HCT116 (cell line): ENCODE data around the gene DPH1. TPM values are rescaled to one million over a fixed set of nuclear protein-coding genes. Genes with fewer than 3 reads are reported as not detected.

Experiments
- ATAC-seq: fragments of 200-7000 bp; cut with Tn5 transposase; 2 replicates; pipeline ENCODE4 v1.9.1; 2020; ENCODE audit warnings: mild to moderate bottlenecking, moderate library complexity
- BruUV-seq: library from RNA; stranded (reverse); fragments of 400-500 nt; replicated peaks from 2 replicates; lab custom pipeline; 2021; lab: Mats Ljungman, UMichigan
- CTCF ChIA-PET: fragments of 300-600 bp; sonication (Branson Sonifier 250); formaldehyde crosslinking; loops from one replicate; lab custom pipeline; 2021; ENCODE audit warnings: antibody characterized with exemption; lab: Charles Lee
- POLR2A ChIA-PET: fragments of 300-600, 350-600 bp; sonication (Branson Sonifier 250); formaldehyde crosslinking; loops from one replicate; lab custom pipeline; 2021; ENCODE audit warnings: antibody characterized with exemption; lab: Charles Lee
- RAD21 ChIA-PET, 2 experiments: fragments of 300-600 bp; sonication (Branson Sonifier 250); formaldehyde crosslinking; loops; one replicate each; lab custom pipeline; 2023; ENCODE audit warnings: low total read pairs in 2 of 2; ENCODE audit not compliant: uncharacterized antibody in 2 of 2, unreplicated experiment in 2 of 2, low non-redundant PET in 1 of 2; lab: Charles Lee
- DNase-seq: peaks from one replicate; pipeline ENCODE4 v3.0.0-alpha.2; 2010; ENCODE audit warnings: low read depth, low spot score
- H2AFZ ChIP-seq: fragments of 200-600 bp; shearing (Covaris generic), sonication (generic); 2 replicates; pipeline ENCODE4 v1.6.1; 2017; ENCODE audit warnings: low read depth, mixed run types, mixed read lengths, antibody characterized with exemption, low read length; ENCODE audit not compliant: poor library complexity, severe bottlenecking
- H3K27ac ChIP-seq: 2 replicates; pipeline ENCODE4 v1.5.1; 2012; ENCODE audit warnings: low read depth, low read length
- H3K27me3 ChIP-seq: fragments of 200-600 bp; sonication (generic); 2 replicates; pipeline ENCODE4 v1.6.1; 2016; ENCODE audit warnings: mixed run types, low read length, mixed read lengths; ENCODE audit not compliant: insufficient read depth
- H3K36me3 ChIP-seq, 2 experiments: fragments of 200-500 bp in 1 of 2; fragments of 200-600 bp in 1 of 2; sonication (Bioruptor generic) in 1 of 2; sonication (generic) in 1 of 2; 2 replicates each; pipeline versions ENCODE4 v1.5.1 to v1.6.1; 2014 to 2016; ENCODE audit warnings: low read length in 2 of 2, inconsistent platforms in 1 of 2, mixed read lengths in 1 of 2, mixed run types in 1 of 2; ENCODE audit not compliant: insufficient read depth in 2 of 2, control insufficient read depth in 1 of 2
- H3K4me1 ChIP-seq, 2 experiments: fragments of 200-600 bp in 1 of 2; sonication (generic) in 1 of 2; 2 replicates each; pipeline versions ENCODE4 v1.5.1 to v1.6.1; 2012 to 2017; ENCODE audit warnings: low read length in 2 of 2, inconsistent platforms in 1 of 2, mild to moderate bottlenecking in 1 of 2, mixed read lengths in 1 of 2, mixed run types in 1 of 2, moderate library complexity in 1 of 2; ENCODE audit not compliant: insufficient read depth in 2 of 2, control insufficient read depth in 1 of 2
- H3K4me2 ChIP-seq: fragments of 200-600 bp; sonication (generic); 2 replicates; pipeline ENCODE4 v1.6.1; 2017; ENCODE audit warnings: mixed run types, low read length, mixed read lengths
- H3K4me3 ChIP-seq, 2 experiments: fragments of 200-600 bp in 1 of 2; sonication (generic) in 1 of 2; replicated peaks in 1 of 2; 2 replicates each; pipeline ENCODE4 v1.5.1; 2011 to 2016; ENCODE audit warnings: low read length in 2 of 2, control low read depth in 1 of 2, low read depth in 1 of 2, mild to moderate bottlenecking in 1 of 2, mixed read lengths in 1 of 2, mixed run types in 1 of 2
- H3K79me2 ChIP-seq: fragments of 200-600 bp; sonication (generic); 2 replicates; pipeline ENCODE4 v1.6.1; 2017; ENCODE audit warnings: mild to moderate bottlenecking, mixed run types, low read length, moderate library complexity, mixed read lengths; ENCODE audit not compliant: insufficient read depth
- H3K9ac ChIP-seq: fragments of 200-600 bp; sonication (generic); 2 replicates; pipeline ENCODE4 v1.6.1; 2016; ENCODE audit warnings: low read length, mixed read lengths
- H3K9me2 ChIP-seq: fragments of 200-600 bp; sonication (generic), shearing (Covaris generic); 2 replicates; pipeline ENCODE4 v1.6.1; 2017; ENCODE audit warnings: mixed run types, mild to moderate bottlenecking, moderate library complexity; ENCODE audit not compliant: insufficient read depth
- H3K9me3 ChIP-seq, 2 experiments: fragments of 200-500 bp in 1 of 2; fragments of 200-600 bp in 1 of 2; sonication (Bioruptor generic) in 1 of 2; sonication (generic) in 1 of 2; 2 replicates each; pipeline ENCODE4 v1.6.1; 2014 to 2017; ENCODE audit warnings: low read length in 2 of 2, mixed read lengths in 2 of 2, inconsistent platforms in 1 of 2, low read depth in 1 of 2, mild to moderate bottlenecking in 1 of 2, mixed run types in 1 of 2, moderate library complexity in 1 of 2; ENCODE audit not compliant: control insufficient read depth in 1 of 2, insufficient read depth in 1 of 2
- H4K20me1 ChIP-seq: fragments of 200-600 bp; sonication (generic), shearing (Covaris generic); 2 replicates; pipeline ENCODE4 v1.6.1; 2017; ENCODE audit warnings: mixed run types, mild to moderate bottlenecking, moderate library complexity; ENCODE audit not compliant: insufficient read depth
- ATF3 ChIP-seq: IDR thresholded peaks from 2 replicates; pipeline ENCODE4 v1.6.1; 2012
- CBX3 ChIP-seq: IDR thresholded peaks from 2 replicates; pipeline ENCODE4 v1.6.1; 2012; ENCODE audit warnings: low read depth
- CTCF ChIP-seq, 3 experiments: fragments of 200-600 bp in 1 of 3; sonication (generic) in 1 of 3; IDR thresholded peaks in 2 of 3; conservative IDR thresholded peaks in 1 of 3; 2 replicates each; pipeline ENCODE4 v1.5.1; 2012 to 2017; ENCODE audit warnings: low read depth in 2 of 3, low read length in 2 of 3, antibody characterized with exemption in 1 of 3, borderline replicate concordance in 1 of 3, control low read depth in 1 of 3, mild to moderate bottlenecking in 1 of 3, mixed read lengths in 1 of 3, mixed run types in 1 of 3, moderate library complexity in 1 of 3; ENCODE audit not compliant: insufficient read depth in 1 of 3
- EGR1 ChIP-seq: IDR thresholded peaks from 2 replicates; pipeline ENCODE4 v1.6.1; 2012; ENCODE audit warnings: low read depth
- ELF1 ChIP-seq: IDR thresholded peaks from 2 replicates; pipeline ENCODE4 v1.6.1; 2012; ENCODE audit warnings: low read depth, borderline replicate concordance
- FOSL1 ChIP-seq: IDR thresholded peaks from 2 replicates; pipeline ENCODE4 v1.6.1; 2012; ENCODE audit warnings: low read depth
- MAX ChIP-seq: IDR thresholded peaks from 2 replicates; pipeline ENCODE4 v1.6.1; 2012
- POLR2A ChIP-seq: IDR thresholded peaks from 2 replicates; pipeline ENCODE4 v1.7.0; 2011; ENCODE audit warnings: borderline replicate concordance; ENCODE audit not compliant: insufficient read depth, insufficient read length; ENCODE audit errors: extremely low read depth
- RAD21 ChIP-seq: IDR thresholded peaks from 2 replicates; pipeline ENCODE4 v1.6.1; 2012; ENCODE audit warnings: low read depth, mild to moderate bottlenecking
- SIN3A ChIP-seq: IDR thresholded peaks from 2 replicates; pipeline ENCODE4 v1.6.1; 2012; ENCODE audit warnings: low read depth
- SP1 ChIP-seq: IDR thresholded peaks from 2 replicates; pipeline ENCODE4 v1.6.1; 2012; ENCODE audit warnings: low read depth
- TCF7L2 ChIP-seq: IDR thresholded peaks from 2 replicates; pipeline ENCODE4 v1.7.0; 2011; ENCODE audit warnings: borderline replicate concordance, inconsistent platforms; ENCODE audit not compliant: insufficient read depth, insufficient read length; ENCODE audit errors: extremely low read depth
- ZNF274 ChIP-seq: fragments of 200-500 bp; sonication (Bioruptor generic); IDR thresholded peaks from 2 replicates; pipeline ENCODE4 v1.6.1; 2014; ENCODE audit warnings: mild to moderate bottlenecking, low read depth, low read length, inconsistent platforms
- intact Hi-C: fragments of 100-400 bp; cut with micrococcal nuclease; formaldehyde crosslinking; loops from 2 replicates; pipeline ENCODE4 v1.10.0; 2022
- total RNA-seq: library from RNA; stranded (reverse); gene quantifications from one replicate; pipeline ENCODE4 v1.2.1, GENCODE V29; 2021; ENCODE audit not compliant: unreplicated experiment

DPH1 gene
- total RNA-seq, 1 experiment from 2014 or later: 47.2 TPM

- no peaks in the 10 kb centered on the region for H3K9me2 ChIP-seq
- H3K4me3 ChIP-seq: no peak overlapping the region
- peaks cover 18 to 37% of the 10 kb centered on the region in 2 experiments; a peak in 3 of 4 replicates for H3K4me1 ChIP-seq
- no TSS peak for BruUV-seq
- H3K36me3 ChIP-seq: no peaks in the 10 kb centered on the region
- H3K27ac ChIP-seq: no peak overlapping the region
- ATAC-seq (no peak), DNase-seq (no peak)
- H3K27me3 ChIP-seq: no peaks in the 10 kb centered on the region
- no peak overlapping the region for H3K9ac ChIP-seq
- intact Hi-C loops: no loop called here
- no peaks in the 10 kb centered on the region for H4K20me1 ChIP-seq
- TF ChIP-seq FOSL1 (no peak), POLR2A (no peak), ATF3 (no peak), SIN3A (no peak), EGR1 (no peak), ZNF274 (no peak), TCF7L2 (no peak), ELF1 (no peak), MAX (no peak), CTCF (IDR thresholded peaks at IDR 0.05 in 2 of 3, conservative IDR thresholded peaks at IDR 0.05 in 1 of 3; ENCODE audit: borderline replicate concordance in 1 of 3, insufficient read depth in 1 of 3, low read depth in 2 of 3, low read length in 2 of 3) (no peak), CBX3 (no peak), SP1 (no peak), RAD21 (no peak)
- TF ChIP-seq, all 23 proteins: peak for 0
- H2AFZ ChIP-seq: no peak overlapping the region
- ChIA-PET CTCF (interaction anchor here (1.4 to 1.7 kb wide), 2 partner anchors 118 to 217 kb away, joined by 3 to 6 read pairs; no protein-coding TSS in a partner anchor), POLR2A (no interaction called here), RAD21 (no interaction called here)
- H3K4me2 ChIP-seq: no peak overlapping the region
- H3K9me3 ChIP-seq: no peaks in the 10 kb centered on the region
- peaks cover 9% of the 10 kb centered on the region; the same call in 1 of the 2 replicates for H3K79me2 ChIP-seq
Observed at GRCh38 chr17:2027528-2028233, 2.3 kb upstream of the DPH1 start.
